Left forelimb (tissue), 1 donor: Measurements from ENCODE around the gene RASL11B.

Experiments used
- DNase-seq: peaks from one replicate; pipeline ENCODE4 v3.0.0-alpha.2; 2018; ENCODE audit warnings: low spot score

Gene RASL11B

GRCh38 chr4:52843351-52843750 lies 18.8 kb upstream of the RASL11B start:
- no peak for DNase-seq

GRCh38 chr4:52843958-52844357 lies 18.2 kb upstream of the RASL11B start:
- DNase-seq = no peak

GRCh38 chr4:52844596-52844995 lies 17.5 kb upstream of the RASL11B start:
- no peak for DNase-seq

GRCh38 chr4:52846502-52846901 lies 15.6 kb upstream of the RASL11B start:
- DNase-seq = no peak

- no peak for DNase-seq
These were observed 13.9 kb upstream of the RASL11B start for GRCh38 chr4:52848254-52848653.

GRCh38 chr4:52850406-52851124 lies 11.6 kb upstream of the RASL11B start:
- DNase-seq = no peak

GRCh38 chr4:52852041-52852440 lies 10.1 kb upstream of the RASL11B start:
- DNase-seq = no peak

GRCh38 chr4:52852711-52853110 lies 9.4 kb upstream of the RASL11B start:
- DNase-seq = no peak

GRCh38 chr4:52853351-52853750 lies 8.8 kb upstream of the RASL11B start:
- DNase-seq = no peak

- no peak for DNase-seq
These were observed 5.3 kb upstream of the RASL11B start for GRCh38 chr4:52856801-52857200.

GRCh38 chr4:52860361-52860760 lies 1.8 kb upstream of the RASL11B start:
- DNase-seq = no peak

- DNase-seq = no peak
These were observed 820 bp upstream of the RASL11B start for GRCh38 chr4:52861171-52861823.

GRCh38 chr4:52862639-52863161 lies 583 bp downstream of the RASL11B start:
- DNase-seq = no peak

- no peak for DNase-seq
These were observed 1.2 kb downstream of the RASL11B start for GRCh38 chr4:52863324-52863723.

GRCh38 chr4:52864793-52865192 lies 2.7 kb downstream of the RASL11B start:
- DNase-seq = no peak

- no peak for DNase-seq
These were observed 3.2 kb downstream of the RASL11B start for GRCh38 chr4:52865300-52865699.

- DNase-seq = no peak
These were observed 4.6 kb downstream of the RASL11B start for GRCh38 chr4:52866734-52867133.

- no peak for DNase-seq
These were observed 5.0 kb downstream of the RASL11B start for GRCh38 chr4:52867163-52867562.

- DNase-seq = no peak
These were observed 6.0 kb downstream of the RASL11B start for GRCh38 chr4:52868133-52868532.

- DNase-seq = peak; percentile 91
These were observed 7.1 kb downstream of the RASL11B start for GRCh38 chr4:52869196-52869595.

GRCh38 chr4:52869656-52870055 lies 7.5 kb downstream of the RASL11B start:
- DNase-seq = no peak

- no peak for DNase-seq
These were observed 8.1 kb downstream of the RASL11B start for GRCh38 chr4:52870225-52870624.

GRCh38 chr4:52873191-52873590 lies 11.1 kb downstream of the RASL11B start:
- no peak for DNase-seq
